K562 (cell line): ENCODE results near the gene SERPING1. TPM values are rescaled to one million over a fixed set of nuclear protein-coding genes. Genes with fewer than 3 reads are reported as not detected.
A peak's percentile ranks its signal among the peaks of the same experiment; 100 is the strongest.

Experiments used
- ATF3 ChIP-seq, 2 experiments: fragments of 450-650 bp in 1 of 2; sonication (generic) in 1 of 2; formaldehyde crosslinking in 1 of 2; IDR thresholded peaks in 1 of 2; conservative IDR thresholded peaks in 1 of 2; 2 replicates each; pipeline versions ENCODE4 v1.6.1 to v1.8.1; 2016 to 2023; ENCODE audit warnings: mild to moderate bottlenecking in 2 of 2, moderate library complexity in 2 of 2, inconsistent platforms in 1 of 2, missing genetic modification reagents in 1 of 2
- CTCFL ChIP-seq: IDR thresholded peaks from 2 replicates; pipeline ENCODE4 v1.6.1; 2011; ENCODE audit warnings: borderline replicate concordance, low read depth, mild to moderate bottlenecking, moderate library complexity, low read length; ENCODE audit not compliant: insufficient read depth, poor library complexity, severe bottlenecking
- CUX1 ChIP-seq: fragments of 200-800 bp; sonication (Bioruptor generic); IDR thresholded peaks from 2 replicates; pipeline ENCODE4 v1.6.1; 2016; ENCODE audit warnings: missing genetic modification characterization, missing compliant biosample characterization
- GABPB1 ChIP-seq: sonication (generic); formaldehyde crosslinking; IDR thresholded peaks from 2 replicates; pipeline ENCODE4 v1.8.0; 2022; ENCODE audit warnings: mild to moderate bottlenecking, missing genetic modification reagents
- HDAC6 ChIP-seq: IDR thresholded peaks from 2 replicates; pipeline ENCODE4 v1.6.1; 2012; ENCODE audit warnings: low read depth, mild to moderate bottlenecking, control low read depth, inconsistent platforms, low read length, moderate library complexity
- KAT7 ChIP-seq: sonication (generic); formaldehyde crosslinking; IDR thresholded peaks from 2 replicates; pipeline ENCODE4 v1.8.0; 2022; ENCODE audit warnings: missing genetic modification reagents, mild to moderate bottlenecking, borderline replicate concordance
- KDM5B ChIP-seq: fragments of 200-600 bp; sonication (generic); IDR thresholded peaks from 2 replicates; pipeline ENCODE4 v1.6.1; 2012; ENCODE audit warnings: low read depth, mild to moderate bottlenecking, moderate library complexity, low read length, control low read depth, inconsistent platforms; ENCODE audit not compliant: insufficient replicate concordance
- MEIS2 ChIP-seq: fragments of 450-650 bp; IDR thresholded peaks from 2 replicates; pipeline ENCODE4 v1.6.1; 2014; ENCODE audit warnings: mild to moderate bottlenecking; ENCODE audit not compliant: partially characterized antibody
- PHF8 ChIP-seq: fragments of 200-600 bp; sonication (generic); IDR thresholded peaks from 2 replicates; pipeline ENCODE4 v1.6.1; 2012; ENCODE audit warnings: mixed run types, mild to moderate bottlenecking, inconsistent platforms, low read length, moderate library complexity, borderline replicate concordance
- SMARCB1 ChIP-seq: IDR thresholded peaks from 2 replicates; pipeline ENCODE4 v1.6.1; 2011; ENCODE audit warnings: improper control_type of control experiment, low read depth; ENCODE audit not compliant: insufficient read length
- SMARCE1 ChIP-seq: fragments of 450-650 bp; IDR thresholded peaks from 2 replicates; pipeline ENCODE4 v1.7.1; 2016; ENCODE audit warnings: mild to moderate bottlenecking
- TAF15 ChIP-seq: fragments of 200-400 bp; formaldehyde crosslinking; IDR thresholded peaks from 2 replicates; pipeline ENCODE4 v1.6.1; 2017; ENCODE audit warnings: mild to moderate bottlenecking, low read depth, low read length, moderate library complexity
- ZKSCAN1 ChIP-seq: fragments of 150-350 bp; IDR thresholded peaks from 2 replicates; pipeline ENCODE4 v1.6.1; 2016; ENCODE audit warnings: low read depth, low read length
- ZNF408 ChIP-seq: fragments of 250-450 bp; sonication (Bioruptor Pico); IDR thresholded peaks from 2 replicates; pipeline ENCODE4 v1.4.0; 2020; ENCODE audit warnings: low read depth, mild to moderate bottlenecking, moderate library complexity
- ZNF512 ChIP-seq: IDR thresholded peaks from 2 replicates; pipeline ENCODE4 v1.6.1; 2016; ENCODE audit warnings: missing genetic modification characterization, missing compliant biosample characterization
- polyA plus RNA-seq, 8 experiments: library from polyadenylated mRNA; depleted of rRNA in 4 of 8; stranded (reverse) in 5 of 8; unstranded in 3 of 8; fragments of >200 nt; fragmentation: Nextera tagmentation in 2 of 8; fragmentation: Illumina TruSeq in 1 of 8; extraction: Ambion mirVana in 2 of 8; extraction: Trizol in 1 of 8; gene quantifications; 2 replicates each; pipeline versions ENCODE4 v1.2.1 to v1.2.3, GENCODE V29; 2011 to 2014; ENCODE audit warnings: inconsistent platforms in 1 of 8, missing spikeins in 1 of 8
- total RNA-seq, 7 experiments: library from RNA; depleted of rRNA in 6 of 7; stranded (reverse); fragments of >200 nt in 6 of 7; fragmentation: Illumina TruSeq in 2 of 7; extraction: Trizol in 2 of 7; gene quantifications; 2 replicates each; pipeline versions ENCODE4 v1.2.1 to v1.2.3, GENCODE V29; 2011 to 2021; ENCODE audit warnings: low replicate concordance in 1 of 7

SERPING1 gene
- total and polyA plus RNA-seq, 9 of the 15 experiments (the other 6 are each of a cell fraction or from before 2014, with no cell fraction given), result 0.10 to 1.00 (median 0.21) TPM; not detected in 2

- TF ChIP-seq SMARCE1, result no peak
- 0 out of 2 replicates have a peak, but pooled peaks have one; percentile 46 for TF ChIP-seq GABPB1 (CRISPR knock-in tag)
- no peak for TF ChIP-seq CUX1 (CRISPR knock-in tag)
- TF ChIP-seq PHF8, result no peak
- no peak for TF ChIP-seq CTCFL
- no peak for TF ChIP-seq ATF3 (IDR thresholded peaks at IDR 0.05)
- TF ChIP-seq ATF3 (CRISPR knock-in tag; conservative IDR thresholded peaks at IDR 0.05), result no peak
- TF ChIP-seq ZKSCAN1, result peak; percentile 76; the same call in 1 of the 2 replicates
- no peak for TF ChIP-seq HDAC6
- no peak for TF ChIP-seq KDM5B
- TF ChIP-seq ZNF408 (CRISPR knock-in tag), result no peak
- no peak for TF ChIP-seq TAF15
- no peak for TF ChIP-seq SMARCB1
- 0 out of 2 replicates have a peak, but pooled peaks have one; percentile 57 for TF ChIP-seq KAT7
- TF ChIP-seq ZNF512 (tag), result no peak
- TF ChIP-seq MEIS2, result no peak
Observed at GRCh38 chr11:57568330-57568766, 29.1 kb upstream of the SERPING1 start (continued).
